NCI-H1436 treated with DMSO at 0.1 percent for 48 hours (cell line): ENCODE data around the gene PTAR1.
"Not testable (repeated sequence)": the region's sequence is repeated elsewhere in the genome, so short reads cannot be mapped to it uniquely, and the experiment has no call there.

Experiments used
- DNase-seq: peaks from one replicate; lab custom pipeline; 2025; lab: John Stamatoyannopoulos, UW

Gene PTAR1

GRCh38 chr9:69759421-69760277 is at the start of gene PTAR1:
TSS of gene PTAR1 (minus strand) at chr9:69760011. CDS start at chr9:69759938, 73 bp downstream.
- DNase-seq: peak; percentile 36

GRCh38 chr9:69809304-69809863 is 49.6 kb upstream of the PTAR1 start:
- no peak for DNase-seq

GRCh38 chr9:69806627-69807026 is 46.8 kb upstream of the PTAR1 start:
- DNase-seq: no peak

- no peak for DNase-seq
Observed at GRCh38 chr9:69805962-69806515, 46.2 kb upstream of the PTAR1 start.

GRCh38 chr9:69801989-69802388 is 42.2 kb upstream of the PTAR1 start:
- no peak for DNase-seq

GRCh38 chr9:69800027-69800426 is 40.2 kb upstream of the PTAR1 start:
- not testable (repeated sequence) for DNase-seq

- not testable (repeated sequence) for DNase-seq
Observed at GRCh38 chr9:69799521-69799920, 39.7 kb upstream of the PTAR1 start.

- no peak for DNase-seq
Observed at GRCh38 chr9:69798744-69799143, 38.9 kb upstream of the PTAR1 start.

GRCh38 chr9:69797675-69798074 is 37.9 kb upstream of the PTAR1 start:
- no peak for DNase-seq

- DNase-seq: no peak
Observed at GRCh38 chr9:69794356-69794755, 34.5 kb upstream of the PTAR1 start.

- DNase-seq: no peak
Observed at GRCh38 chr9:69785757-69786156, 25.9 kb upstream of the PTAR1 start.

GRCh38 chr9:69773258-69773657 is 13.4 kb upstream of the PTAR1 start:
- no peak for DNase-seq

GRCh38 chr9:69771775-69772418 is 12.1 kb upstream of the PTAR1 start:
- DNase-seq: no peak

GRCh38 chr9:69768716-69769115 is 8.9 kb upstream of the PTAR1 start:
- no peak for DNase-seq

GRCh38 chr9:69768101-69768500 is 8.3 kb upstream of the PTAR1 start:
- DNase-seq: no peak

- DNase-seq: not testable (repeated sequence)
Observed at GRCh38 chr9:69763862-69764261, 4.1 kb upstream of the PTAR1 start.

GRCh38 chr9:69762527-69762926 is 2.7 kb upstream of the PTAR1 start:
- no peak for DNase-seq

- no peak for DNase-seq
Observed at GRCh38 chr9:69760278-69760610, 433 bp upstream of the PTAR1 start.

GRCh38 chr9:69759021-69759420 is 790 bp downstream of the PTAR1 start:
- DNase-seq: no peak

- DNase-seq: no peak
Observed at GRCh38 chr9:69757996-69758675, 1.7 kb downstream of the PTAR1 start.

GRCh38 chr9:69755205-69755604 is 4.6 kb downstream of the PTAR1 start:
- no peak for DNase-seq

GRCh38 chr9:69753830-69754229 is 6.0 kb downstream of the PTAR1 start:
- DNase-seq: no peak
